IPS DF 19.7 (cell line): ENCODE data around the gene PLS3.

Experiments
- DNase-seq: peaks from one replicate; pipeline ENCODE4 v3.0.0-alpha.2; 2013; ENCODE audit warnings: low read depth, low spot score

Gene PLS3

GRCh38 chrX:115571712-115572111, 10.7 kb downstream of the PLS3 start:
- DNase-seq: no peak

DNA sequence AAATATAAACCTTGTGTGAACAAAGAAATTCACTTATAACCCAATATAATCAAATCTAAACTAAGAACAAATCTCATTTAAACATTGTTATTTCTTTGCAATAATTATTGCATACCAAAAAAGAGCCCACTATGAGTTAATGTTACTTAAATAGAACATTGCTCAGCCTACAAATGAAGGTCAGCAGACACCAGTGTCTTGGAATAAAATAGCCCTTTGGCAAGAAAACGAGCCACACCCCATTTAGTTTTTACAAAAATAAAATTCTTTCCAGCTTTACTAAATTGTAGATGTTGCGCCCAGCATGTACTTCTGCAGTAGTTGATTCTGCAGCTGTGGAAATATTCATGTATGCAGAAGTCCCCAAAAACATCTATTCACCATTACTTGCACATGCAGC, 12.2 kb downstream of the PLS3 start:
- no peak for DNase-seq

DNA sequence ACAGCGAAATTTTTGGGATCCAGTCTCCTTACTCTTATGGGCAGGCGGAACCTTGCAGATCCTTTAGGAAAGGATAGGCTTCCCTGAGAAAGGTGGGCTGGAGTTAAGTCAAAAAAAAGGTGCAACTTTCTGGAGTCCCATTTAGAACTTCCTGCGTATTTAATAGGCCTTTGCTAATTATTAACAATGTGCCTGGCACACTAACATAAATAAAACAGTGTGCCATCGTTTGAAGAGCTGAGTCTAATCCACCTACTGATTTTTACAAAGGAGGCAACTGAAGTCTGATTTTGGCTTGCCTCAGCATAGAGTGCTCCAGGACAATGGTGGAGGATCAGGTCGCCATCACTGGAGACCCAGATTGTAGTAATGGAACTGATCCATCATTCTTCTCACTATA, 15.7 kb downstream of the PLS3 start:
- no peak for DNase-seq

- DNase-seq: no peak
These were observed 18.4 kb downstream of the PLS3 start for GRCh38 chrX:115579327-115579726.

DNA sequence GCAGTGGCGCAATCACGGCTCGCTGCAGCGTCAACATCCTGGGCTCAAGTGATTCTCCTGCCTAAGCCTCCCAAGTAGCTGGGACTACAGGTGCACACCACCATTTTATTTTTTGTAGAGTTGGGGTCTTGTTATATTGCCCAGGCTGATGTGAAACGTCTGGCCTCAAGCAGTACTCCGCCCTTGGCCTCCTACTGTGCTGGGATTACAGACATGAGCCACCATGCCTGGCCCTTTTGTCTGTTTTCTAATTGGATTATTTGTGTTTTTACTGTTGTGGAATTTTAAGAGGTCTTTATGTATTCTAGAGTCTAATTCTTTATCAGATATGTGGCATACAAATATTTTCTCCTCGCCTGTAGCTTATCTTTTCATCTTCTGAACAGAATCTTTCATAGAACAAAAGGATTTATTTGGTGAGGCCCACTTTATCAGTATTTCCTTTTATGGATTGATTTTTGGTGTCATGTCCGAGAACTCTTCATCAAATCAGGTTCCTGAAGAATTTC, 18.9 kb downstream of the PLS3 start:
- no peak for DNase-seq

- DNase-seq: no peak
These were observed 21.0 kb downstream of the PLS3 start for GRCh38 chrX:115581759-115582615.

GRCh38 chrX:115582616-115583495, 21.9 kb downstream of the PLS3 start:
- DNase-seq: no peak

DNA sequence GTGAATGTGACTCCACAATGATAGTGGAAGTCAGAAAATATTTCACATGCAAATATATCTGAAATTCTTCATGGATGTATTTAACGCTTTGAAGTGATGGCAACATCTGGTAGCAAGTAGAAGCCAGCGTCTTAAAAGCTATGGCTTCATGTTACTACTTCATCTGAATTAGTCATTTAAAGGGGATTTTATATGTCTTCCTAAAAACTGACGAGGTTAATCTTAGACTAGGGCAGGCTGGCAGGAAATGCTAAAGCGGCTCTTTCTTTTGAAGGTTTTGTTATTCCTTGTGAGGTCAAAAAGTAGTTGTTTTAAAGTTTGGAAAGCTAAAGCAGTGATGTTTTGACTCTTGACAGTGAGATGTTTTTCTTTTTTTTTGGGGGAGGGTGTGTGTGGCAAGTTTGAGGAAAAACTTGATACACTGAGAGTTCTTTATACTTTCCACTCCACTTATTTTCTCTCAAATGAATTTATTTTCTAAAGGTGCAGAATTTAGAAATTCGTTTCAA, 22.6 kb downstream of the PLS3 start:
- no peak for DNase-seq

GRCh38 chrX:115584696-115585095, 23.7 kb downstream of the PLS3 start:
- no peak for DNase-seq

DNA sequence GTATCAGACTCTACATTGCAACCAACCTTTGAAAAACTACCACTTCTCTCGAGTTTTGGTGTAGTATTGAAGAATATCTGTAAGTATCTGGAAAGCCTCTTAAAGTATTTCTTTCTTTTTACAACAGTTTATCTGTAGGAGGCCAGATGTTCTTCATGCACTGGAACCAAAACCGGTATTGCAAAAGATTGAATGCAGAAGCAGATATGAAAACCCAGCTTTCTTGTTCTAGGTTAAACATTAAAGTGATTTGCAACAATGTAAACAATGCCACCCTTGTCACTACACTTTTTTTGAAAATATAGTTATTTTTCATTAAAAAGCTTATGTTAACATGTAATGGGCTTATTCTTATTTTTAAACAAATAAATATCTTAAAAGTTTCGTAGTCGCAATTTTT, 27.2 kb downstream of the PLS3 start:
- no peak for DNase-seq

DNA sequence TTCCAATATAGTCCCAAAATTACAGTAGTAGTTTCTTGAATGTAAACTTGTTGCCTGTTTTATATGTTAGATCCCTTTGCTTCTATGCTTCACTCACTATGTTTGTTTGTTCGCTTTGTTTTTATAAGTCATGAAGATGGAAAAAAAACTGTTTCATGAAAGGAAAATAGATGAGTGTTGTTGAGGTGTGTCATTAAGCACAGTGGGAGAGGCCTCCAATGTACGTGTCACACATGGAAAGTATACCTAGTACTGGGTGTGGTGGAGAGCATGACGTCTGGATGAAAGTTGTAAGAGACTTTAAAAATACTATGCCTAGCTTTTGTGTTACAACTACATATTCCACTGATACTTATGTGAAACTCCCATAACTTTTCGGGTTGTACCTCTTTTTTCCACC, 28.4 kb downstream of the PLS3 start:
- no peak for DNase-seq

GRCh38 chrX:115591420-115591819, 30.4 kb downstream of the PLS3 start:
- DNase-seq: no peak

GRCh38 chrX:115591856-115592842, 31.2 kb downstream of the PLS3 start:
- DNase-seq: no peak

- DNase-seq: no peak
These were observed 32.2 kb downstream of the PLS3 start for GRCh38 chrX:115592997-115593734.

- DNase-seq: no peak
These were observed 34.1 kb downstream of the PLS3 start for GRCh38 chrX:115595049-115595448.

- DNase-seq: no peak
These were observed 37.6 kb downstream of the PLS3 start for GRCh38 chrX:115598556-115598955.

DNA sequence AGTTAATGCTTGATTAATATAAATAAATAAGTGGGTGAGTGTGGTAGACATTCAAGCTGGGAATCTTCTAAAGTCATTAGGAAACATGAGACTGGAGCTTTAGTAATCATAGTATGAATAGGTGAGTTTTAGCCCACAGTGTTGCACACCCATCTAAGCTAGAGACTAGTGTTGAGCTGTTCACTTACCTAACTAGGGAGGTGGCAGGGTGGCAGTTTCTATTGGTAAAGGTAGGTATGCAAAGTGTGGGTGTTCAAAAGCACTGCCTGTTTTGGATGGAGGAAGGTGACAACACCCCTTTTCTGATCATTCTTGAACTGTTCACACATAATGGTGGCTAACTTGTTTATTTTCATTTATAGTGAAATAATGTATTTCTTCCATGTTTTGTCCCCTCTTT, 41.3 kb downstream of the PLS3 start:
- no peak for DNase-seq

DNA sequence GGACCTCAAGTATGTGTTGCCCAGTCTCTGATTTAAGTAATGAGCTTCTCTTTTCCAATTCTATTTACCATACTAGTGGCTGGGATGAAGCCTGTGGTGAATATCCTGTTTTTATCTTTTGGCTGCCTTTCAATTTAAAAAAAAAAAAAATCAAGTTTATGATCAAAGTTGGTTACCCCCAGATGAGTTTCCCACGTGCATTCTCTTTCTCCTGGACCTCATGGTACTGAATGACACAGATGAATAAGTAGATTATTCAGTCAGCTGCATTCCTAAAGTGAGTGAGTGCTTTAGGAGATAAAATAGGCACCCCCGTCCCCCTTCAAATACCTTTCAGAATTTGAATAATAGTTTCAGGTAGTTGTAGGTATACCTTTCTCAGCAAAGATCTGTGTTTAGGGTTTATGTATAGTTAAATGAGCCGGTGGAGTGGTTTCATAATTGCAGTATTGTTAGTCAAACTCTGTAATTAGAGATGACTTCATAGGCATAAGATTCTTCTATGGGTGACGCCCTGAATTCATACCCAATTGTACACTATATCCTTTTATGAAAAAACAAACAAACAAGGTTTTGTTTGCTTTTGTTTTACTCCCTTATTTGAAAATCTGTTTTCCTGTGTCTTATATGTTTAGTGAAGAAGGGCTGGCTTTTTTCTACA, 41.9 kb downstream of the PLS3 start:
- no peak for DNase-seq

- no peak for DNase-seq
These were observed 42.6 kb downstream of the PLS3 start for GRCh38 chrX:115603534-115604074.

DNA sequence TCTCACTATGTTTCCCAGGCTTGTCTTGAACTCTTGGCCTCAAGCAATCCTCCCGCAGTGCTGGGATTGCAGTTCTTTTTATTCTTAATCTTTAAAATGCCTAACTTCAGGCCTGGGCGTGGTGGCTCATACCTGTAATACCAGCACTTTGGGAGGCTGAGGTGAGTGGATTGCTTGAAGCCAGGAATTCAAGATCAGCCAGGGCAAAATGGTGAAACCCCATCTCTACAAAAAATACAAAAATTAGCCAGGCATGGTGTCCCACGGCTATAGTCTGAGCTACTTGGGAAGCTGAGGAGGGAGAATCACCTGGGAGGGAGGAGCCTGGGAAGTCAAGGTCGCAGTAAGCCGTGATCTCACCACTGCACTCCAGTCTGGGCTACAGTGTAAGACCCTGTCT, 45.9 kb downstream of the PLS3 start:
- DNase-seq: no peak
